OCI-LY3 (cell line): Measurements from ENCODE around the gene CENPB.
"Not testable (repeated sequence)": the region's sequence is repeated elsewhere in the genome, so short reads cannot be mapped to it uniquely, and the experiment has no call there.

Experiments used
- H2AFZ ChIP-seq: fragments of 200-600, 300-600 bp; shearing (Covaris generic); 2 replicates; pipeline ENCODE4 v1.6.0; 2014; ENCODE audit warnings: antibody characterized with exemption, low read depth, low read length
- H3K27ac ChIP-seq: fragments of 200-600, 300-600 bp; sonication (generic); 2 replicates; pipeline ENCODE4 v1.5.1; 2014; ENCODE audit warnings: mild to moderate bottlenecking, low read length, moderate library complexity, mixed read lengths
- H3K27me3 ChIP-seq: fragments of 200-600, 300-600 bp; sonication (generic); 2 replicates; pipeline ENCODE4 v1.6.1; 2014; ENCODE audit warnings: low read depth, low read length, mixed read lengths
- H3K36me3 ChIP-seq: fragments of 200-600, 300-600 bp; sonication (generic); replicated peaks from 2 replicates; pipeline ENCODE3; 2014; ENCODE audit warnings: low read depth, low read length, mixed read lengths
- H3K4me1 ChIP-seq: fragments of 300-600, 200-600 bp; sonication (generic); 2 replicates; pipeline ENCODE4 v1.6.1; 2014; ENCODE audit warnings: low read length, mixed read lengths
- H3K4me2 ChIP-seq: fragments of 200-600, 300-600 bp; sonication (generic); 2 replicates; pipeline ENCODE4 v1.6.1; 2014; ENCODE audit warnings: low read length, mixed read lengths
- H3K4me3 ChIP-seq: fragments of 300-600, 200-600 bp; sonication (generic); 2 replicates; pipeline ENCODE4 v1.5.1; 2014; ENCODE audit warnings: antibody characterized with exemption, mild to moderate bottlenecking, low read length, moderate library complexity
- H3K79me2 ChIP-seq: fragments of 300-600, 200-600 bp; shearing (Covaris generic); 2 replicates; pipeline ENCODE4 v1.6.1; 2014; ENCODE audit warnings: mild to moderate bottlenecking, low read length, mixed read lengths
- H3K9ac ChIP-seq: fragments of 300-600, 200-600 bp; shearing (Covaris generic); 2 replicates; pipeline ENCODE4 v1.6.0; 2014; ENCODE audit warnings: mild to moderate bottlenecking, low read length, moderate library complexity
- H3K9me3 ChIP-seq: fragments of 200-600, 300-600 bp; shearing (Covaris generic); 2 replicates; pipeline ENCODE4 v1.6.1; 2014; ENCODE audit warnings: low read length, mixed read lengths; ENCODE audit not compliant: insufficient read depth
- H4K20me1 ChIP-seq: fragments of 200-600, 300-600 bp; sonication (generic); 2 replicates; pipeline ENCODE4 v1.6.1; 2016; ENCODE audit warnings: low read length, mixed read lengths; ENCODE audit not compliant: insufficient read depth
- CTCF ChIP-seq: fragments of 200-600, 300-600 bp; sonication (generic); IDR thresholded peaks from 2 replicates; pipeline ENCODE4 v1.5.1; 2014; ENCODE audit warnings: antibody characterized with exemption, low read length, low read depth
- EZH2phosphoT487 ChIP-seq: fragments of 200-600 bp; shearing (Covaris generic); IDR thresholded peaks from 2 replicates; pipeline ENCODE4 v1.6.1; 2018; ENCODE audit warnings: antibody characterized with exemption, mixed run types, low read depth

Gene CENPB, protein sequence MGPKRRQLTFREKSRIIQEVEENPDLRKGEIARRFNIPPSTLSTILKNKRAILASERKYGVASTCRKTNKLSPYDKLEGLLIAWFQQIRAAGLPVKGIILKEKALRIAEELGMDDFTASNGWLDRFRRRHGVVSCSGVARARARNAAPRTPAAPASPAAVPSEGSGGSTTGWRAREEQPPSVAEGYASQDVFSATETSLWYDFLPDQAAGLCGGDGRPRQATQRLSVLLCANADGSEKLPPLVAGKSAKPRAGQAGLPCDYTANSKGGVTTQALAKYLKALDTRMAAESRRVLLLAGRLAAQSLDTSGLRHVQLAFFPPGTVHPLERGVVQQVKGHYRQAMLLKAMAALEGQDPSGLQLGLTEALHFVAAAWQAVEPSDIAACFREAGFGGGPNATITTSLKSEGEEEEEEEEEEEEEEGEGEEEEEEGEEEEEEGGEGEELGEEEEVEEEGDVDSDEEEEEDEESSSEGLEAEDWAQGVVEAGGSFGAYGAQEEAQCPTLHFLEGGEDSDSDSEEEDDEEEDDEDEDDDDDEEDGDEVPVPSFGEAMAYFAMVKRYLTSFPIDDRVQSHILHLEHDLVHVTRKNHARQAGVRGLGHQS

GRCh38 chr20:3786665-3787323 lies at the start of gene CENPB:
TSS of gene CENPB (minus strand) at chr20:3786740. CDS start at chr20:3786483, 257 bp downstream.
- H3K9me3 ChIP-seq = no peaks in the 10 kb centered on the region
- peak within 1 kb of the TSS; percentile 81 for H2AFZ ChIP-seq
- peak within 1 kb of the TSS; percentile 66 for H3K4me2 ChIP-seq
- H3K27me3 ChIP-seq = 0 out of 2 replicates have a peak, but pooled peaks cover 3% of the 10 kb centered on the region
- H4K20me1 ChIP-seq = peaks cover 4% of the 10 kb centered on the region; the same call in 1 of the 2 replicates
- peak within 1 kb of the TSS; percentile 51 for H3K9ac ChIP-seq
- H3K79me2 ChIP-seq = peaks cover 6% of the 10 kb centered on the region; the same call in 1 of the 2 replicates
- H3K4me1 ChIP-seq = peaks cover 7% of the 10 kb centered on the region
- H3K4me3 ChIP-seq = peak within 1 kb of the TSS; percentile 73
- no peaks in the 10 kb centered on the region for H3K36me3 ChIP-seq
- no peak for TF ChIP-seq EZH2phosphoT487
- peak; percentile 68 for TF ChIP-seq CTCF
- no peak within 1 kb of the TSS for H3K27ac ChIP-seq

DNA sequence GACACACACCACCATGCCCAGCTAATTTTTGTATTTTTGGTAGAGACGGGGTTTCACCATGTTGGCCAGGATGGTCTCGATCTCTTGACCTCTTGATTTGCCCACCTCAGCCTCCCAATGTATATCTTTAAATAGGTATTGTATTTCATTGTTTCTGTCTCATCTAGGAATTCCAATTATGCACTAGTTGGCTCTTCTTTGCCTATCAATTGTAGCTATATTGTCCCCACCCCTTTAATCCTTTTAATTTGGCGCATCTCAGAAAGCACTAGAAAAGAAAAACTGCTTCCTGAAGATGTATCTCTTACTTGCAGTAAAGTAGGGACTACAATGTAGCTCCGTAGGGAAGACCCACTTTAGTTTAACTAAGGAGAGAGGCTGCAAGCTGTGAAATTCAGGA lies 49.6 kb upstream of the CENPB start:
- H3K4me1 ChIP-seq = no peaks in the 10 kb centered on the region
- TF ChIP-seq CTCF (no peak), EZH2phosphoT487 (no peak)
- H3K27ac ChIP-seq = no peak overlapping the region

GRCh38 chr20:3829891-3830290 lies 43.4 kb upstream of the CENPB start:
- H3K79me2 ChIP-seq, H3K36me3 ChIP-seq, H4K20me1 ChIP-seq, H3K4me2 ChIP-seq, H3K4me3 ChIP-seq, H3K27me3 ChIP-seq, H3K4me1 ChIP-seq, H2AFZ ChIP-seq, H3K9ac ChIP-seq, H3K9me3 ChIP-seq, H3K27ac ChIP-seq: not testable (repeated sequence)

More for the DNA sequence above, 49.6 kb upstream of the CENPB start:
- Histone ChIP-seq H3K27me3 (no peaks in the 10 kb centered on the region), H3K4me2 (no peak overlapping the region), H2AFZ (no peak overlapping the region), H3K36me3 (peaks cover 3% of the 10 kb centered on the region), H4K20me1 (no peaks in the 10 kb centered on the region), H3K9me3 (no peaks in the 10 kb centered on the region), H3K4me3 (no peak overlapping the region), H3K79me2 (no peaks in the 10 kb centered on the region), H3K9ac (no peak overlapping the region)

DNA sequence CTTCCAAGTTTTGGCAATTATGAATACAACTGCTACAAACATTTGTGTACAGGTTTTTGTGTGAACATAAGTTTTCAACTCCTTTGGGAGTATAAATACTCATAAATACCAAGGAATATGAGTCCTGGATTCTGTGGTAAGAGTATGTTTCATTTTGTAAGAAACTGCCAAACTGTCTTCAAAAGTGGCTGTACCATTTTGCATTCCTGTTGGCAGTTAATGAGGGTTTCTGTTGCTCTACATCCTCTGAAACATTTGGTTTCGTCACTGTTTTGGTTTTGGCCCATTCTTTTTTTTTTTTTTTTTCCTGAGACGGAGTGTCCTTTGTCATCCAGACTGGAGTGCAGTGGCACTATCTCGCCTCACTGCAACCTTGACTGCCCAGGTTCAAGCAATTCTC lies 42.3 kb upstream of the CENPB start:
- Histone ChIP-seq H3K4me3 (no peak overlapping the region), H4K20me1 (no peaks in the 10 kb centered on the region), H3K9me3 (no peaks in the 10 kb centered on the region), H3K27ac (no peak overlapping the region), H3K27me3 (no peaks in the 10 kb centered on the region), H2AFZ (no peak overlapping the region), H3K79me2 (no peaks in the 10 kb centered on the region), H3K4me1 (no peaks in the 10 kb centered on the region), H3K4me2 (no peak overlapping the region), H3K9ac (no peak overlapping the region), H3K36me3 (peaks cover 14% of the 10 kb centered on the region)
- TF ChIP-seq EZH2phosphoT487 (no peak), CTCF (no peak)
